ENCODE results near the gene ERC2.

- TF ChIP-seq MAX (IDR thresholded peaks at IDR 0.05), result no peak
- TF ChIP-seq TAF1 (IDR thresholded peaks at IDR 0.05; ENCODE audit: low read depth), result no peak
- no peak for TF ChIP-seq YY1 (IDR thresholded peaks at IDR 0.05; ENCODE audit: low read depth)
- no peak for TF ChIP-seq FOXM1 (IDR thresholded peaks at IDR 0.05; ENCODE audit: borderline replicate concordance, low read depth)
- no peak for TF ChIP-seq USF1 (IDR thresholded peaks at IDR 0.05)
Measured at GRCh38 chr3:55691141-55691540, 777.1 kb downstream of the ERC2 start.

Data from Ishikawa (cell line).